Liver (tissue), 9 donors: ENCODE data around the gene FLNA. TPM values are rescaled to one million over a fixed set of nuclear protein-coding genes. Genes with fewer than 3 reads are reported as not detected.

Source experiments
- DNase-seq: peaks from one replicate; pipeline ENCODE4 v3.0.0-alpha.2; 2017; ENCODE audit warnings: low spot score
- H3K27ac ChIP-seq, 2 donors: one replicate each; pipeline ENCODE4 v1.7.0; 2013; ENCODE audit warnings: inconsistent platforms in 2 of 2, low read length in 2 of 2, control low read depth in 1 of 2, low read depth in 1 of 2, mild to moderate bottlenecking in 1 of 2
- H3K27me3 ChIP-seq, 4 donors: one replicate each; pipeline versions ENCODE4 v1.6.1 to v1.7.0; 2013; ENCODE audit warnings: low read length in 3 of 4, inconsistent platforms in 1 of 4, mild to moderate bottlenecking in 1 of 4, moderate library complexity in 1 of 4; ENCODE audit not compliant: control insufficient read depth in 4 of 4, insufficient read depth in 4 of 4
- H3K36me3 ChIP-seq, 4 donors: one replicate each; pipeline versions ENCODE4 v1.6.1 to v1.7.0; 2013; ENCODE audit warnings: low read length in 3 of 4, mild to moderate bottlenecking in 3 of 4, low read depth in 1 of 4, moderate library complexity in 1 of 4; ENCODE audit not compliant: control insufficient read depth in 4 of 4, insufficient read depth in 3 of 4
- H3K4me1 ChIP-seq, 4 donors: one replicate each; pipeline versions ENCODE4 v1.6.1 to v1.7.0; 2013; ENCODE audit warnings: low read length in 3 of 4, mild to moderate bottlenecking in 3 of 4, moderate library complexity in 1 of 4; ENCODE audit not compliant: control insufficient read depth in 4 of 4, insufficient read depth in 4 of 4
- H3K4me3 ChIP-seq, 3 donors: one replicate each; pipeline versions ENCODE4 v1.6.1 to v1.7.0; 2013; ENCODE audit warnings: low read length in 3 of 3, control low read depth in 1 of 3, low read depth in 1 of 3, mild to moderate bottlenecking in 1 of 3
- H3K9ac ChIP-seq, 2 donors: one replicate each; pipeline ENCODE4 v1.7.0; 2013; ENCODE audit warnings: low read length in 2 of 2, mild to moderate bottlenecking in 2 of 2, moderate library complexity in 2 of 2, control low read depth in 1 of 2, low read depth in 1 of 2
- H3K9me3 ChIP-seq, 4 donors: one replicate each; pipeline versions ENCODE4 v1.6.1 to v1.7.0; 2013; ENCODE audit warnings: low read length in 3 of 4; ENCODE audit not compliant: control insufficient read depth in 4 of 4
- CTCF ChIP-seq: fragments of 150-350 bp; IDR thresholded peaks from 2 replicates; pipeline ENCODE4 v1.5.1; 2017; ENCODE audit warnings: improper control_type of control experiment, low read depth, low read length; ENCODE audit not compliant: missing input control
- FOXA1 ChIP-seq: IDR thresholded peaks from 2 replicates; pipeline ENCODE4 v1.6.1; 2016; ENCODE audit warnings: antibody characterized with exemption
- FOXA2 ChIP-seq: IDR thresholded peaks from 2 replicates; pipeline ENCODE4 v1.6.1; 2016; ENCODE audit warnings: antibody characterized with exemption
- GABPA ChIP-seq, 2 donors: IDR thresholded peaks in 1 of 2; conservative IDR thresholded peaks in 1 of 2; 2 replicates each; pipeline ENCODE4 v1.6.1; 2016; ENCODE audit warnings: antibody characterized with exemption in 2 of 2, mild to moderate bottlenecking in 1 of 2, moderate library complexity in 1 of 2
- HNF4A ChIP-seq, 2 donors: conservative IDR thresholded peaks; 2 replicates each; pipeline ENCODE4 v1.6.1; 2016; ENCODE audit warnings: antibody characterized with exemption in 2 of 2, mild to moderate bottlenecking in 2 of 2
- HNF4G ChIP-seq: IDR thresholded peaks from 2 replicates; pipeline ENCODE4 v1.6.1; 2016; ENCODE audit warnings: antibody characterized with exemption
- JUND ChIP-seq, 2 donors: IDR thresholded peaks; 2 replicates each; pipeline ENCODE4 v1.6.1; 2016; ENCODE audit warnings: antibody characterized with exemption in 2 of 2
- MAX ChIP-seq: IDR thresholded peaks from 2 replicates; pipeline ENCODE4 v1.6.1; 2016; ENCODE audit warnings: antibody characterized with exemption
- NR2F2 ChIP-seq: IDR thresholded peaks from 2 replicates; pipeline ENCODE4 v1.6.1; 2016; ENCODE audit warnings: antibody characterized with exemption
- RAD21 ChIP-seq, 2 donors: IDR thresholded peaks; 2 replicates each; pipeline ENCODE4 v1.6.1; 2016; ENCODE audit warnings: antibody characterized with exemption in 2 of 2, mild to moderate bottlenecking in 2 of 2
- REST ChIP-seq: IDR thresholded peaks from 2 replicates; pipeline ENCODE4 v1.6.1; 2016; ENCODE audit warnings: antibody characterized with exemption, mild to moderate bottlenecking
- RXRA ChIP-seq, 2 donors: IDR thresholded peaks; 2 replicates each; pipeline ENCODE4 v1.6.1; 2017 to 2018; ENCODE audit warnings: antibody characterized with exemption in 2 of 2, mild to moderate bottlenecking in 1 of 2
- SP1 ChIP-seq: IDR thresholded peaks from 2 replicates; pipeline ENCODE4 v1.6.1; 2018; ENCODE audit warnings: antibody characterized with exemption, mild to moderate bottlenecking
- TAF1 ChIP-seq: conservative IDR thresholded peaks from 2 replicates; pipeline ENCODE4 v1.6.1; 2016; ENCODE audit warnings: antibody characterized with exemption, mild to moderate bottlenecking
- YY1 ChIP-seq: IDR thresholded peaks from 2 replicates; pipeline ENCODE4 v1.6.1; 2016; ENCODE audit warnings: antibody characterized with exemption, mild to moderate bottlenecking
- ZBTB33 ChIP-seq: IDR thresholded peaks from 2 replicates; pipeline ENCODE4 v1.6.1; 2016; ENCODE audit warnings: antibody characterized with exemption
- WGBS: extraction: QIAGEN DNeasy Blood & Tissue Kit; methylation state at CpG from one replicate; pipeline ENCODE4 v1.1.7; 2013; 5-methylcytosine and 5-hydroxymethylcytosine counted together
- polyA plus RNA-seq, 2 donors: library from polyadenylated mRNA; stranded (reverse) in 1 of 2; unstranded in 1 of 2; fragments of 200-250 nt in 1 of 2; fragments of >200 nt in 1 of 2; fragmentation: Nextera tagmentation in 1 of 2; extraction: Ambion mirVana in 1 of 2; gene quantifications; one replicate each; pipeline versions ENCODE4 v1.2.1 to v1.2.3, GENCODE V29; 2013 to 2015
- total RNA-seq, 2 donors: library from RNA; depleted of rRNA; stranded (reverse); fragments of >200 nt; gene quantifications; one replicate each; pipeline ENCODE4 v1.2.3, GENCODE V29; 2014
- TF ChIP-seq, protein P1 (sequence below): IDR thresholded peaks from 2 replicates; pipeline ENCODE4 v1.6.1; 2016; ENCODE audit warnings: antibody characterized with exemption
- donor health status: healthy.
- donor health status: healthy.
- donor health status: healthy.
- donor health status: healthy.
- donor health status: healthy.

The FLNA gene
- total and polyA plus RNA-seq, 4 donors, result 23.4 to 152 (median 118) TPM

- no peak for TF ChIP-seq HNF4G
- no peak for TF ChIP-seq RAD21 (IDR thresholded peaks at IDR 0.05)
- no peak for TF ChIP-seq ZBTB33
- TF ChIP-seq HNF4A (conservative IDR thresholded peaks at IDR 0.05), result no peak
- no peak for TF ChIP-seq TAF1
- no peak for TF ChIP-seq RXRA (IDR thresholded peaks at IDR 0.05)
- TF ChIP-seq FOXA1, result no peak
- no peak for TF ChIP-seq JUND (IDR thresholded peaks at IDR 0.05)
- no peak for TF ChIP-seq FOXA2
- TF ChIP-seq, protein P1, sequence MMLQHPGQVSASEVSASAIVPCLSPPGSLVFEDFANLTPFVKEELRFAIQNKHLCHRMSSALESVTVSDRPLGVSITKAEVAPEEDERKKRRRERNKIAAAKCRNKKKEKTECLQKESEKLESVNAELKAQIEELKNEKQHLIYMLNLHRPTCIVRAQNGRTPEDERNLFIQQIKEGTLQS, result no peak
Measured at GRCh38 chrX:154327038-154327820, 47.2 kb downstream of the FLNA start (continued).

DNA sequence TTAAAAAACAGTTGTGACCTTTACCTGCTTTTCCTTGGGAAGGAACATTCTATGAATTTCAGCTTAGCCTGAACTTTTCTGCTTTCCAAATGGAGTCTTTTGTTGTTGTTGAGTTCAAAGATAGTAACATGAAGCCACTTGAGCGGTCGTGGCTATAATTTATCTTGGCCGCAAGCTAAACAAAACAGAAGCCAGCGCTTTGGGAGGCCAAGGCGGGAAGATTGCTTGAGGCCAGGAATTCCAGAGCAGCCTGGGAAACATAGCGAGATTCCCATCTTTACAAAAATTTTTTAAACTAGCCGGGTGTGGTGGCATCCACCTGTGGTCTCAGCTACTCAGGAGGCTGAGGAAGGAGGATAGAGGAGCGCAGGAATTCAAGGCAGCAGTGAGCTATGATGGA is 48.9 kb downstream of the FLNA start:
- Histone ChIP-seq H3K9ac (no peak overlapping the region), H3K4me1 (peaks cover 0 to 5% (median 0%) of the 10 kb centered on the region in 4 donors), H3K4me3 (no peak overlapping the region), H3K27me3 (no peaks in the 10 kb centered on the region), H3K9me3 (no peaks in the 10 kb centered on the region), H3K27ac (no peak overlapping the region), H3K36me3 (no peaks in the 10 kb centered on the region)
- TF ChIP-seq CTCF (no peak), HNF4A (conservative IDR thresholded peaks at IDR 0.05) (no peak), MAX (no peak), FOXA1 (no peak), YY1 (no peak), GABPA (IDR thresholded peaks at IDR 0.05 in 1 of 2, conservative IDR thresholded peaks at IDR 0.05 in 1 of 2) (no peak), SP1 (no peak), JUND (IDR thresholded peaks at IDR 0.05) (no peak), HNF4G (no peak), FOXA2 (no peak), REST (no peak), TAF1 (no peak), ZBTB33 (no peak), NR2F2 (no peak), RXRA (IDR thresholded peaks at IDR 0.05) (no peak), RAD21 (IDR thresholded peaks at IDR 0.05) (no peak)
- TF ChIP-seq, protein P1, result no peak
- DNase-seq, result no peak
- 78% methylated on average over 8 of the region's 8 CpGs for WGBS
